GF-D8 (cell line): Measurements from ENCODE around the gene ECE1.

Experiments
- DNase-seq: peaks from one replicate; lab custom pipeline; 2025; lab: John Stamatoyannopoulos, UW

Gene ECE1

DNA sequence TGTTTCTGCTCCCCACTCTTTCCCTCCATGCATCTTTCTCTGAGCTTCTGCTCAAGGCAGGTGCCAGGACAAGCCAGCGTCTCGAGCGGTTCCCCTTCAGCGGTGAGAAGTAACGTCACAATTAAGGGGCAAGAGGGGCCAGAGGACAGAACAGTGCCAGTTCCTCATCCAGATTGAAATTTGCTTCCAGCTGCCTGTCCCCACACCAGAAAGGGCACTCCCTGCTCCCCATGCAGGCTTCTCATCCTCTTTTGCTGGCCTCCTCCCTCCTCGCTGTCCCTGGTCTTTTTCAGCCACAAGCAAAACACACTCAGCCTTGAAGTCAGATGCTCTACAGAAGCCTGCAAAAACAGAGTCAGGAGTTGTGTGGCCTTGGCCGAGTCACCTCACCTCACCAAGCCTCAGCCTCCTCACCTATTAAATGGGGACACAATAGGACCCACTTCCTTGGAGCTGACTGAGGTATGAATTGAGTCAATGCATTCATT lies 35.0 kb upstream of the ECE1 start:
- peak; percentile 83 for DNase-seq

DNA sequence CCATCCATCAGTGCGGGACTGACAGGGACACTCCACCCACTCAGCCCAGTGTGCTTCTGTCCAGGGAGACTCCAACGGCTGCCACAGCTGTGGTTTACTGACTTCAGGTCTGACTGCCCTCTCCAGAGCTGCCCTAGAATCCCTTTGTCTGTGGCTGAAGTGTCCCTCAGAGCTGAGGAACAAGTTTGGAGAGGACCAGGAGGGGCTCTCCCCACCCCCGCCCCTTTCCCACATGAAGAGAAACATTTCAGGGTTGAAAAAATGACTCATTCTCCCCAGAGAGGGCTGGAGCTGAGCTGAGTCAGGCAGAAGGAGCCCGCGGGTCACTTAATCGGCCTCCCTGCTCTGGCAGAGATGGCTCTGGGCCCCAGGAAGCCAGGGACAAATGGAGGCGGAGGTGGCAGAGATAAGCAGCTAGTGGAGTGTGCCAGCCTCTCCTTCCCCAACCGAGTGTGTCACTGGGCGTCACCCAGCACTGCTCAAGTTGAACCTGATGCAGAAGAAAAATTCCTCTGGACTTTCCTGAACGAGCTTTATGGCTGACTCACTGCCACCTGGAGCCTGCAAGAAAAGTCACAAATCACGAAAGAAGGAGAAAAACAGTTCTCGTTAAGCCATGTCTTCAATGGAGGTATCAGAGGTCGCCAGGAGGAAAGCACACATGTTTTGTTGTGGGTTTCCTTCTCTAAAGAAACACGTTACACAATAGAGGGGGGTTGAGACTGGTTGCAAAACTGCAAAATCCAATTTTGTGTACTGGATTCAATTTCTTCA lies 34.3 kb upstream of the ECE1 start:
- DNase-seq = peak; percentile 83

GRCh38 chr1:21323091-21323490 lies 32.8 kb upstream of the ECE1 start:
- no peak for DNase-seq

DNA sequence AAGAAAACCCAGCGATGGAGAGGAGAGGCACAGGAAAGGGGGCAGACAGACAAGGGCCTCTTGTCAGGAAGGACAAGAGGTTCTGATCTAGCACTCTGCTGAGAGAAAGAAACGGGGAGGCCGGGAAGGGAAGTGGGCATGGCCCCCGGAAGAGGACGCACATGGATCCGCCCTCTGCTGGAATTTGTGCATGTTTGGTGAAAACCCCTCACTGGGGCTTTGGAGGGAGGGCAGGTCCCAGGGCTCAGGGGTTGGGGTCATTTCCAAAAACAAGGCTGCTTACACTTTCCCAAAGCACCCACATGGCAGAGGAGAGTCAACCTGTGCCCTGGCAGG lies 32.4 kb upstream of the ECE1 start:
- DNase-seq = no peak

DNA sequence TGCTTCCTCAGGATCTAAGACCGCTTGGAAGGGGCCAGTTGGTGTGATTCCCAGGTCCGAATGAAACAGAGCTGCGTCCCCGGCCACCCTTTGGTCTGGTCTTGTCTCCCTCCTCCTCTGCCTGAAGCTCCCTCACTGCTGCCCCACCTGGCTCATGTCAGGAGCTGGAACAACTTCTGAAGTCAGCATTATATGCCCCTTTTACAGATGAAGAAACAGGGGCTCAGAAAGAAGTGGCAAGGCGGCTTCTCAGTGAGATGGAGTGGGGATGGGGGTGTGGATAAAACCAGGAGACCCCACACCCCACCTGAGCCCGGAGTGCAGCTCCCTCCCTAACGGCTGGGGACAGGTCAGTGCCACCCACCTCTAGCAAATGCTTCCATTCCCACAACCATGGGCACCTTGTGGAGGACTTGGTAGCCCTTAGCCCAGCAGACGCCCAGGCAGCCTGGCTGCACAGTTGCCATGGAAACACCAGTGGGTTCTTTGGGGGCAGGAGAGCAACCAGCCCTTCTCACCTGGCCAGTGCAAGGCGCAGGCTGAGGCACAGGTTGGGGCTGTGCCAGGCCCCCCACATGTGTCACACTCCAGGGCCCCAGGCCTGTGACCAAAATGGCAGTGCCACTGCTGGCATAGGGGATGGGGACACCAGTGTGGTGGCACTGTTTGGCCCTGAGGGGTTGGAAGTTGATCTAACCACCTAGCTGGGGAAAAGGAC lies 31.9 kb upstream of the ECE1 start:
- DNase-seq = no peak

- no peak for DNase-seq
These were observed 30.3 kb upstream of the ECE1 start for GRCh38 chr1:21320410-21321108.

GRCh38 chr1:21319447-21320407 lies 29.5 kb upstream of the ECE1 start:
- no peak for DNase-seq

DNA sequence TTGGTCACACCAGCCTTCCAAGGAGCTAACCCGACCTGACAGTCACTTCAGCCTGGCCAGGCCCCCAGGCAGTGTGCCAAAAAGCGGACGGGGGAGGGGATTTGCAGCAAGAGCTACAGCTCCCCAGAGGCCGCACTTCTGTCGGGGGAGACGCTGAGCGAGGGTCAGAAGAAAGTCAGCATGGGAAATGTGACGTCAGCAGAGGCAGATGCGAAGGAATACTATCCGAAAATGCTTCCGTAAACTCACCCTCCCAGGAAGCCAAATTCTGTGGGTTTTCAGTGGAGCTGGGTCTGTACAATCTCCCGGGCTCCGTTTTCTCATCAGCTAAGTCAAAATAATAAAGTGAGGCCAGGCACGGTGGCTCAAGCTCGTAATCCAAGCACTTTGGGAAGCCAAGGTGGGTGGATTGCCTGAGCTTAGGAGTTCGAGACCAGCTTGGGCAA lies 28.5 kb upstream of the ECE1 start:
- no peak for DNase-seq

GRCh38 chr1:21318057-21318713 lies 27.9 kb upstream of the ECE1 start:
- no peak for DNase-seq

GRCh38 chr1:21317690-21318043 lies 27.4 kb upstream of the ECE1 start:
- no peak for DNase-seq

DNA sequence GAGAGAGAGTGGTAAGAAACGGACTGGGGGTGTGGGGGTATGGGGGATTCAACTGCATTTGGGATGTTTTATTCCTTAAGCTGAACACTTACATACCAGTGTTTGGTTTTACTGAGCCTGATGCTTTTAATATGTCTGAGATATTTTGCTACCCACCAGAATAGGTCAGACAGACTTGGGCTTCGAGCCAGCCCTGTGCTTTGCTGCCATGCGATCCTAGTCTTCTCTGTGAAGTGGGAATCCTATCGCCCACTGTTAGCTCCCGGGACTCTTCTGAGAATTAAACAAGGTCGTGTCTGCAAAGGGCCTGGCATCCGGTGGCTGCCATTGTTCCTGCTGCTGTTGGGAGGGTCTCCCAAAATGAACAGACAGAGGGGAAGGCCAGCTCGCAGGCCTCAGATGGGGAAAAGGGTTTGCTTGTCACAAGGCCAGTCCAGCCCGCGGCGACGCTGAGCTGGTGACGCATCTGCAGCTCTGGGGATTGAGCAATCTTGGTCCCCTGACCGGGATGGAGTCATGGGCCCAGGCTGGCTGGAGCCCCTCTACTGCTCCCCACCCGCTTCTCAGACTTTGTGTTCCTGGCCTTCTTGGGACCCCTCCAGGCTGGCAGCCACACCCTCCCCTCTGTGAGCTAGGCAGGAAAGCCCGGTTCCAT lies 26.9 kb upstream of the ECE1 start:
- no peak for DNase-seq

DNA sequence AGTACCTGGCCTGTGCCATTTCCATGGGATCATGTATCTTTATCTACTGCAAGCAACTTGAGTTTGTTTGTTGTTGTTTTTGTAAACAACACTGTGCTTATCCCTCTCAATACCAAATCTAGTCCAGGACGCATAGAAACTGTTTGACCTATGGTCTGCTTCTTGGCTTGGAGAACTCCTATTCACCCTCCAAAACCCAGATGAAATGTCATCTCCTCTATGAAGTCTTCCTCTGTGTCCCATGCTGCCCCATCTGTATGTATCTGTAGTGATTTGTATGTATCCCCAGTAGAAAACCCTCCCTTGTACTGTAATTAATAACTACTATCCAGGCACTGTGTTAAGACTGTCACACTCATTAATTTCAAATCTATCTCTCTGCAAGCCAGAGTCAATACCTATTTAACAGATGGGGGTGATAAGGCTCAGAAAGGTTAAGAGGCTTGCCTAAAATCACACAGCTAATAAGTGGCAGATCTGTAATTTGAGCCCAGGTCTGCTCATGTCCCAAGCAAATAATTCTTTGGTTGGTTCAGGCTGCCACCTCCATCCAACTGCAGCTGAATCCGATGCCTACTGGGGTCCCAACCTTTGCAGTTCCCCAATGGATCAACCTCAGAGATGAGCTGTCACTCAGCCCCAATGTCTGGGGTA lies 24.6 kb upstream of the ECE1 start:
- DNase-seq = no peak

DNA sequence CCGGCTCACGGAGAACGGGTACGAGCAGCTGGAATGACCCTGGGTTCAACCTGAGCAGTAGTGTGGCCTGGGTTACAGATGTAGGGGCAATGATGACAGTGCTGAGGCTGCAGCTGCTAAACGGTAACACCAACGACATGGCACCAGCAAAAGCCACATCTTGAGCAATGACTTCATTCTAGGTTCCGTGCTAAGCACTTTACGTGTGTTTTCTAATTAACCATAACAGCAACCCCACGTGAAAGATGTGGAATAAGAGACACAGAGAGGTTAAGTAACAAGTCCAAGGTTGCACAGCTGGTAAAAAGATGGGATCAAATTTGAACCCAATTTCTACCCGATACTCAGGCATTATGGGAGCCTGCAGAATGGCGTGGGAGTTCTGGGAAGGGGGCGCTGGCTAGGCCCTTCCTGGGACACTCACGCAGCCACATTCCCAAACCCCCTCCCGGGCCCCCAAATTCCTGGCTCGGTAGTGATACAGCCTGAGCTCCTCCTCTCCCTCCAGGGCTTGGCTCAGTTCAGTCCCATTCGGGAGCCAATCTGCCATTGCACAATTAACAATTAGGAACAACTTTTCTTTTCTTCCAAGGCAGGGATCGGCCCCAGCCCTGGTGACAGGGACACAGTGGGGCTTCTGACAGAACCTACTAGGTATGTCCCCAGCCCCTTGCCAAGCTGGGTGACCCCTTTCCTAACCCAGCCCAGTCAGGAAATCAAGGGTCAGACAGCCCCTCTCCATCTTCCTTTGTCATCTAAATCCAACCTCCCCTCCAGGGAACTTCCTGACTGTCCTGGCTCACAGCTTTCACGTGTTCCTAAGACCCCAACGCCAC lies 23.8 kb upstream of the ECE1 start:
- DNase-seq = peak; percentile 68

GRCh38 chr1:21313203-21313885 lies 23.1 kb upstream of the ECE1 start:
- no peak for DNase-seq

GRCh38 chr1:21312407-21312992 lies 22.2 kb upstream of the ECE1 start:
- no peak for DNase-seq

DNA sequence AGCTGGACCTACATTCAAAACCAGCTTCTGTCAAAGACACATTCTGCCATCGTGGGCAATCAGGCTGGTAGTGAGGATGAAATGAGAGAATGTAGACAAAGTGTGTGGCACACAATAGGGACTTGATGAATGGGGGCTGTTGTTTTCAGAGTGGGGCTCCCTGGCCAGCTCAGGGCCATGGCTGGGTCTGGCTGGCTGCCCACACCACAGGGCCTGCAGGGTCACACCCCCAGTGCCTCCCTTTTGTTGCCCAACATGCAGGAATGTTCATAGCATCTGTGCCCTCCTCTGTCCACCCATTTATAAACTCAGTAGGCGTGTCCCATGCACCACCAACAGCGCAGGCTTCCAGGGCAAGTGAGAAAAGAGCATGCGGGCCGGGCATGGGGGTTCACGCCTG lies 20.8 kb upstream of the ECE1 start:
- DNase-seq = no peak

DNA sequence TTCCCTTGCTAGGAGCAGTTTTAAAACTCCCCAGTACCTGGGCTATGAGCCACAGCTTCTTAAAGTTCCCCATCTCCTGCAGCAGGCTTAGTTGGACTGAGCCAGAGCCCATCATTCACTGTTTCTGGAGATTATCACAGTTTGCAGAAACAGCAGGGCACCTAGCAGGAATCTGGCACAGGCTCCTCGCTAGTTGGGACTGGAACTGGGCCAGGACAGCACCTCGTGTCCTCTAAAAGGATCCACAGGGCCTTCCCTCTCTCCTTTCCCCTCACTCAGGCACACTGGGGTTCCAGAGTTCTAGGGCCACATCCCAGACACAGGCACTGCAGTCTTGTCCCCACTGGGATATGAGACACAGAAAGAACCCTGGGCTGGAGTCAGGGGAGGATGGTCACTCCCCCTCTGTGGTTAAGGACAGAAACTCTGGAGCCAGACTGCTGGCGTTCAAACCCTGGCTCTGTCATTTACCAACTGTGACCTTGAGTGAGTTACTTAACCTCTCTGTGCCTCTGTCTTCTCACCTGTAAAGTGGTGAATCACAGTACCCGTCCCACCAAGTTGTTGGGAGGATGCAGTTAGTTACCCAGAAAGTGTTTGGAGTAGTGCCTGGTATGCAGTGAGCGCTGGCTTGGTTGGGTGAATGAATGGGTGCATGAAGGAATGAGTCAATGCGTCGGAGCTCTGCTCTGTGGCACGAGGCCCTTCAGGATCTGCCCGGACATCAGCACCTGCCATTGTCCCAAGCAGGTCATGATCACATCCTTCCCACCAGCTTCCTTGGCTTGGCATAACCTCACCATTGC lies 18.8 kb upstream of the ECE1 start:
- no peak for DNase-seq
